ENCODE data around the gene KIAA1217. TPM values are rescaled to one million over a fixed set of nuclear protein-coding genes. Genes with fewer than 3 reads are reported as not detected.

KIAA1217 gene
- polyA plus RNA-seq, 3 donors: 73.9 to 84.0 (median 74.2) TPM

DNA sequence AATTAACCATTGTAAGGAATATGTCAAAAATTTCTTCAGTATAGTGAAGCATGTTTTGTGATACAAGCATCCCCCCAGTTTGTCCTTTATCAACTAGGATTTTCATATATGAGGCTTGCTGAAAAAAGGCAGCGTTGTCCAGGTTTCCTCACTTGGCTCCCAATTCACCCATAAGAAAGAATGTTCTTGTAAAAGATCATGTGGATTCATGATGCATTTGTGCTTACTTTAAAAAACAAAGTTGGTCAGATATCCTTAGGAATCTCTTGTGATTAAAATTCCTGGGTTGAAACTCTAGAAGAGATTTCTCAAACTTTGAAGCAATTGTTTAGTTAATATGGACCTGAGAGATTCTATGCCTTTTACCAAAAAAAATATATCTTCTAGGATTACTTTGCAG is 181.8 kb downstream of the KIAA1217 start:
- no peak for DNase-seq (ENCODE audit: low read depth in 3 of 3, low spot score in 2 of 3)

DNA sequence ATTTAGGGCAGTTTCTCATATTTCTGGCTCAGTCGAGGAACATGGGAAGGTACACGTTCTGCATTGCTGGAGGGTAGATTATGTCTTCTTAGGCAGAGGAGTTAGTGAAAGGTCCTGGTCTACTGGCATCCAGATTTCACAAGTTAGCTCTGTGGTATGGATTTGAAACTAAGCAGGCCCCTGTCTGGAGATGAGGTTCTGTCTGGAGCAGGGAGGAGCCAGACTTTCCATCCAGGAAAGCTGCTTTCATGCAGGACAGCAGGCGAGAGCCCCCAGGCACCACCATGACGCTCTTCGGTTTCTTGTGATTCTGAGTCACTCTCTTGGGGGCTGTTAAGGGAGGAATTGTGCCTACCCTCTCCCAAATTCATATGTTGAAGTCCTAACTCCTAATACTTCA is 184.3 kb downstream of the KIAA1217 start:
- no peak for DNase-seq (ENCODE audit: low read depth in 3 of 3, low spot score in 2 of 3)

- no peak for DNase-seq (ENCODE audit: low read depth in 3 of 3, low spot score in 2 of 3)
Observed at GRCh38 chr10:24394461-24395190, 185.7 kb downstream of the KIAA1217 start.

- no peak for DNase-seq (ENCODE audit: low read depth in 3 of 3, low spot score in 2 of 3)
Observed at GRCh38 chr10:24396396-24396795, 187.5 kb downstream of the KIAA1217 start.

- DNase-seq (ENCODE audit: low read depth in 3 of 3, low spot score in 2 of 3): no peak
Observed at GRCh38 chr10:24397662-24398061, 188.7 kb downstream of the KIAA1217 start.

GRCh38 chr10:24404567-24404966 is 195.6 kb downstream of the KIAA1217 start:
- no peak for DNase-seq (ENCODE audit: low read depth in 3 of 3, low spot score in 2 of 3)

DNA sequence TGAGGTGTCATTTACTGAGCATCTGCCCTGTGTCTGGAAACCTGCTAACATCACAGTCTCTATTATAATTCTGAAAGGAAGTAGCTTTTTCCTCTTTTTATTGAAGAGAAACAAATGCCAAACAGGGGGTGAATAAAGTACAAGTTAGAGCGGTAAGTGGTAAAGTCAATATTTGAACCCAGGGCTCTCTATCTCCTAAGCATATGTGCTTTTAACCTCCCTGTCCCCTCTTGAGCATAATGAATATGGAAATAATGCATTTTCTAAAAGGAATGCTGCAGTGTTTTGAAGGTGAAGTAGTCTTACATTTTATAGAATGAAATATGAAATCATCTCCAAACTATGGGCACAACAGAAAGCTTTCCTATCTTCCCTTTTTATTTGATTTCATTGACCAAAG is 196.7 kb downstream of the KIAA1217 start:
- DNase-seq (ENCODE audit: low read depth in 3 of 3, low spot score in 2 of 3): no peak

DNA sequence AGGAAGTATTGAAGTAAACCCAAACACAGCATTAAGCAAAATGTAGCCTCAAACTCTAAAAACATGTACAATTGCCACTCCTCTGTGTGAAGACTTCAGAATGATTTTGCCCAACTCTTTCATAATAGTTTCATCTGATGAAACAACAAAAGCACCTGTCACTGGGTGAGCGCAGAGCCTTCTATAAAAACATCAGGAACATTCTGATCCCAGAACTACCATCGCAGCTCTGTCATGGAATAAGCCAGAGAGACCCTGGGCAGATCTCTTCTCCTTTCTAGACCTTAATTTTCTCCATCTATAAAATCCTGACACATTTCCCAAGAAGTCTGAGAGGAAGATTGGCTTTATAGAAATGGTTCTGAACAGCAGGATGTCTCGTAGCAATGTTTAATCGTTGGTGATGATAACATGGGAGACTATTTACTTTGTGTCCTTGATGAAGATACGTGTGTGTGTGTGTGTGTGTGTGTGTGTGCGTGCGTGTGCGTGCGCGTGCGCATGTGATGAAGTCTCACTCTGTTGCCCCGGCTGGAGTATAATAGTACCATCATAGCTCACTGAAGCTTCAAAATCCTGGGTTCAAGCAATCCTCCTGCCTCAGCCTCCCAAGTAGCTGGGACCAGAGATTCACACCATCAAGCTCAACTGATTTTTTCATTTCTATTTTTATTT is 198.0 kb downstream of the KIAA1217 start:
- no peak for DNase-seq (ENCODE audit: low read depth in 3 of 3, low spot score in 2 of 3)

- no peak for DNase-seq (ENCODE audit: low read depth in 3 of 3, low spot score in 2 of 3)
Observed at GRCh38 chr10:24407928-24408327, 199.0 kb downstream of the KIAA1217 start.

GRCh38 chr10:24408365-24408764 is 199.4 kb downstream of the KIAA1217 start:
- DNase-seq (ENCODE audit: low read depth in 3 of 3, low spot score in 2 of 3): no peak

DNA sequence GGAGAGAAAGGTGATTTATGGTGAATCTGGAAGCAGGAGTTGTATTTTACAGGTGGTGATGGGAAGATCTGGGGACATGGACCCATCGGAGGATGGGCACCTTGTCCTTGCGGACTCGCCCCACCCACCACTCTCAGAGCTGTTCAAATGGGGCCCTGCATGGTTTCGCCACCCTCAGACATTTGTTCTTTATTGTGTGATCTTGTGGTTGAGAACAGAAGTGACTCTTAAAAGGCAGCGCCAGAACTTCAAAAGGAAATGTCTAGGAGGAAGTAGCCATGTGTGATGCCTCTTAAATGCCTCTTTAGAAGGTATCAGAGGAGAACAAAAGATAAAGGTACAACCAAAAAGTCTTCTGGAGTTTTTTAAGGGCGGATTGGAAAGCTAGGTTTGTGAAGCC is 205.7 kb downstream of the KIAA1217 start:
- DNase-seq (ENCODE audit: low read depth in 3 of 3, low spot score in 2 of 3): no peak

- peak; percentile 20 to 39 (median 36) for DNase-seq (ENCODE audit: low read depth in 3 of 3, low spot score in 2 of 3)
Observed at GRCh38 chr10:24415455-24416125, 206.7 kb downstream of the KIAA1217 start.

- no peak for DNase-seq (ENCODE audit: low read depth in 3 of 3, low spot score in 2 of 3)
Observed at GRCh38 chr10:24416248-24416647, 207.3 kb downstream of the KIAA1217 start.

- DNase-seq (ENCODE audit: low read depth in 3 of 3, low spot score in 2 of 3): no peak
Observed at GRCh38 chr10:24417053-24417452, 208.1 kb downstream of the KIAA1217 start.

DNA sequence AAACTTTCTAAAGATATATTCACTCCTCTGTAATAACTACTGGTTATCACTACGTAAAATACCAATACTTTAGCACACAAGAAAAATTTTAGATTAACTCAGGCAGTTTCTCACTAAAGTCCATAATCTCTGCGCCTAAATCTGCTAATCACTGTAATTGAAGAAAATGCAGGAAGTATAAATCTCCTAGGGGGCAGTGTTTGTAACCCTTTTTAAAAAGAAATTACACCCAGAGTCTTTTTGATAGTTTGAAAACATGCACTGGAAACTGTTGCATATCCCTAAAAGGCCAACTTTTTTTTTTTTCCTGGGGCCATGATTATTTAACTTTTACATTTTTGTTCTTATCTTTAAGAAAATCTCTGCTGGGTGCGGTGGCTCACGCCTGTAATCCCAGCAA is 209.6 kb downstream of the KIAA1217 start:
- no peak for DNase-seq (ENCODE audit: low read depth in 3 of 3, low spot score in 2 of 3)

- no peak for DNase-seq (ENCODE audit: low read depth in 3 of 3, low spot score in 2 of 3)
Observed at GRCh38 chr10:24419066-24419465, 210.1 kb downstream of the KIAA1217 start.

GRCh38 chr10:24425151-24425550 is 216.2 kb downstream of the KIAA1217 start:
- no peak for DNase-seq (ENCODE audit: low read depth in 3 of 3, low spot score in 2 of 3)

DNA sequence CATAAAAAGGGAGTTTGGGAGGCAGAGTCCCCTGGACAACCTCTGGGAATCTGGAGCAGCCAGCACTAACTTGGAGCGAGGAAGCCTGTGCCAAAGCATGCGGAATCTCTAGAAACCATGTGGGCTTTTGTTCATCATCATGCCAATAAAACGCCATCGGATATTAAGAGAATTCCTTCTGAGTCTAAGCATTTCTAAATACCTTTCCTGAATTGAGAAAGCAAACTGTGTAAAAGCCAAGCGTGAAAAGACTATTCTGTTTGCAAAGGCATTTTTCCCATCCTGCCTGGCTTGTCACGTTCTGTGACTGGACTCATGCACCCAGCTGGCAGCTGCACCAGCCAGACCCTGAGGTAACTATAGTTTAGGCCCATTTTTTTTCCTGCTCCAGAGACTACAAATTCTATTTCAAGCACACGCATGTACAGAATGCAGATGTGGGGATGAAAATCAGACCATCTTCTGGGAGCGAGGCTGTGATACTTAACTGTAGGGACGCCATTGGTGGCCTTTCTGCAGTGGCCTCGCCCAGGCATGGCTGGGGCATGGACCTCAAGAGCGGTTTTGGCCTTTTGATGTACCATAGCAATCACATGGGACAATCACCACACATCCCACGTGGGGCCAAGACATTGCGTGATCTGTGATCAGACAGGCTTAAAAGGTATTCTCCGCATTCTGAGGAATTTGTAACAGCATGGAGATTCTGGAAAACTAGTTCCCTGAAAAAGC is 218.9 kb downstream of the KIAA1217 start:
- DNase-seq (ENCODE audit: low read depth in 3 of 3, low spot score in 2 of 3): no peak

- no peak for DNase-seq (ENCODE audit: low read depth in 3 of 3, low spot score in 2 of 3)
Observed at GRCh38 chr10:24428410-24428782, 219.5 kb downstream of the KIAA1217 start.

GRCh38 chr10:24430591-24430990 is 221.7 kb downstream of the KIAA1217 start:
- no peak for DNase-seq (ENCODE audit: low read depth in 3 of 3, low spot score in 2 of 3)
